ENCODE measurements around the gene NCAM1. TPM values are rescaled to one million over a fixed set of nuclear protein-coding genes. Genes with fewer than 3 reads are reported as not detected.

NCAM1 gene
- total RNA-seq, 2 experiments from 2014 or later: 0.72 to 1.0 TPM

- POLR2A ChIA-PET: no interaction called here
- Mint-ChIP-seq H3K4me3 (no peak overlapping the region), H3K9me3 (no peaks in the 10 kb centered on the region), H3K36me3 (no peaks in the 10 kb centered on the region), H3K27ac (no peak overlapping the region), H3K27me3 (peaks cover 13% of the 10 kb centered on the region), H3K4me1 (no peaks in the 10 kb centered on the region)
- DNase-seq (no peak), ATAC-seq (ENCODE audit: low read depth) (no peak)
Observed at GRCh38 chr11:113174882-113175281, 213.7 kb downstream of the NCAM1 start.

GRCh38 chr11:113176599-113177360, 215.6 kb downstream of the NCAM1 start:
- H3K9me3 Mint-ChIP-seq: no peaks in the 10 kb centered on the region
- no peak overlapping the region for H3K27ac Mint-ChIP-seq
- DNase-seq: no peak
- H3K4me1 Mint-ChIP-seq: no peaks in the 10 kb centered on the region
- H3K36me3 Mint-ChIP-seq: no peaks in the 10 kb centered on the region
- no peak for ATAC-seq (ENCODE audit: low read depth)
- POLR2A ChIA-PET: no interaction called here
- H3K4me3 Mint-ChIP-seq: no peak overlapping the region
- peaks cover 13% of the 10 kb centered on the region for H3K27me3 Mint-ChIP-seq

GRCh38 chr11:113177671-113178070, 216.5 kb downstream of the NCAM1 start:
- Mint-ChIP-seq H3K27me3 (peaks cover 13% of the 10 kb centered on the region), H3K27ac (no peak overlapping the region), H3K36me3 (no peaks in the 10 kb centered on the region), H3K9me3 (no peaks in the 10 kb centered on the region), H3K4me1 (no peaks in the 10 kb centered on the region), H3K4me3 (no peak overlapping the region)
- ATAC-seq (ENCODE audit: low read depth) (no peak), DNase-seq (no peak)
- POLR2A ChIA-PET: no interaction called here

- no peaks in the 10 kb centered on the region for H3K4me1 Mint-ChIP-seq
- no peak overlapping the region for H3K27ac Mint-ChIP-seq
- no peaks in the 10 kb centered on the region for H3K36me3 Mint-ChIP-seq
- no peak for ATAC-seq (ENCODE audit: low read depth)
- no peak overlapping the region for H3K4me3 Mint-ChIP-seq
- H3K27me3 Mint-ChIP-seq: peaks cover 11% of the 10 kb centered on the region
- DNase-seq: no peak
- no peaks in the 10 kb centered on the region for H3K9me3 Mint-ChIP-seq
- POLR2A ChIA-PET: no interaction called here
Observed at GRCh38 chr11:113178381-113179070, 217.3 kb downstream of the NCAM1 start.

DNA sequence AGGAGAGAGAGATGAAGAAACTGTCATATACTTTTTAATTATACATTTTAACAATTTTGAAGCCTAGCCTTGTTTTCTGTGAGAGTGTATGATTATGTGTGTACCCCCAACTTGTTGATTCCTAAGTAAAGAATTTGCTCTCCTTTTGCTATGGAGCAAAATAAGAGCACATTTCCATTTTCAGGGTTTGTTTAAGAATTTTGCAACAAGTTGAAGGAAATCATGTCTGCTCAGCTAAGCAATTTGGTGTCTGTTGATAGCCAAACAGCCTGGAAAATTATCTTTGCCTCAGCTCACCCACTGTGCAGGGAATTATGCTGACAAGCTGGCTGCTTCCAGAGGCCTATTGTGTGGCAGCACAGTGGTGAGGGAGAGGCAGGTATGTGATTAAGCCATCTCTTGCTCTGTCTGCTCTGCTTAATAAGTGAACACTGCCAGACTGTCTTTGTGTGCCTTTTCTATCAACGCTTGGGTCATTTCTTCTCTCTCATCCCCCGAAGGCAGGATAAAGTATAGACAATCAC, 218.0 kb downstream of the NCAM1 start:
- no peak overlapping the region for H3K27ac Mint-ChIP-seq
- H3K36me3 Mint-ChIP-seq: no peaks in the 10 kb centered on the region
- POLR2A ChIA-PET: no interaction called here
- no peak for DNase-seq
- no peaks in the 10 kb centered on the region for H3K4me1 Mint-ChIP-seq
- H3K27me3 Mint-ChIP-seq: peaks cover 11% of the 10 kb centered on the region
- no peak overlapping the region for H3K4me3 Mint-ChIP-seq
- H3K9me3 Mint-ChIP-seq: no peaks in the 10 kb centered on the region
- ATAC-seq (ENCODE audit: low read depth): no peak

DNA sequence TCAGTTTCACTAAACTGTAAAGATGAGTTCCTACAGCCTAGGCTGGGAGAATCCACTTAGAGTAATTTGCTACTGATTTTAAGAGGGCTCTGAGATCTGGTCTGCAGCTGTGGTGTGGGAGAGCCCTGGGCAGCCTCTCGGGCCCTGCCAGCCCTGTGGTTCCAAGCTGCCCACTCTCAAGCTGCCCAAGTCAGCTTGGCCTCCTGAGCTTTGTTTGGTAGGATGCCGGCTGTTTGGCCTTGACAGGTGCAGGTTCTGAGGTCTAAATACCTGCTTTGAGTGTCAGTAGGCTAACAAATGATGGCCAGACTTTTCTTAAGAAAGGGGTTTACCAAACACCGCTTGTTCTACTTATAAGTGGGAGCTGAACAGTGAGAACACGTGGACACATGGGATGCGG, 219.9 kb downstream of the NCAM1 start:
- Mint-ChIP-seq H3K4me1 (no peaks in the 10 kb centered on the region), H3K27me3 (peaks cover 2% of the 10 kb centered on the region), H3K4me3 (no peak overlapping the region), H3K9me3 (no peaks in the 10 kb centered on the region), H3K27ac (no peak overlapping the region), H3K36me3 (no peaks in the 10 kb centered on the region)
- ATAC-seq (ENCODE audit: low read depth) (no peak), DNase-seq (no peak)
- POLR2A ChIA-PET: no interaction called here

- ATAC-seq (ENCODE audit: low read depth) (no peak), DNase-seq (no peak)
- POLR2A ChIA-PET: no interaction called here
- Mint-ChIP-seq H3K4me1 (no peaks in the 10 kb centered on the region), H3K36me3 (no peaks in the 10 kb centered on the region), H3K9me3 (no peaks in the 10 kb centered on the region), H3K27ac (no peak overlapping the region), H3K4me3 (no peak overlapping the region), H3K27me3 (peaks cover 2% of the 10 kb centered on the region)
Observed at GRCh38 chr11:113182288-113182687, 221.1 kb downstream of the NCAM1 start.

DNA sequence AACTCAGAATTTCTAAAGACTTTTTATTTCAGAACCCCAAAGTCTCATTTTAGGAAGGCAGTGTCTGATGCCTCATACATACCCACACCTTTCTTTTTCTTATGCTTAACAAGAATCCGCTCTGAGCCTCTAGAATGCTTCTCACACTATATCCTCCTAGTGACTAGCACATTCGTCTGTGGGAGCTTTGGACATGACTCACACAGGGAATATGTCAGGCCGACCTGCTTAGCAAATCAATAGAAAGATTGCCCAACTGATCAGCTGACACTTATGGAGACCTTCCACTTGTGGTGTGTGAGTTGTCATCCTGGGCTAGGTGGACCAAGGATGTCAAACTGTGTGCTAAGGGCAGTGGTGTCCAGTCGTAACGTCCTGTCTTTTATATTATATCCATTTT, 223.3 kb downstream of the NCAM1 start:
- no peaks in the 10 kb centered on the region for H3K9me3 Mint-ChIP-seq
- POLR2A ChIA-PET: no interaction called here
- H3K4me3 Mint-ChIP-seq: no peak overlapping the region
- no peak overlapping the region for H3K27ac Mint-ChIP-seq
- no peak for DNase-seq
- no peaks in the 10 kb centered on the region for H3K4me1 Mint-ChIP-seq
- H3K27me3 Mint-ChIP-seq: peaks cover 7% of the 10 kb centered on the region
- ATAC-seq (ENCODE audit: low read depth): no peak
- H3K36me3 Mint-ChIP-seq: no peaks in the 10 kb centered on the region

DNA sequence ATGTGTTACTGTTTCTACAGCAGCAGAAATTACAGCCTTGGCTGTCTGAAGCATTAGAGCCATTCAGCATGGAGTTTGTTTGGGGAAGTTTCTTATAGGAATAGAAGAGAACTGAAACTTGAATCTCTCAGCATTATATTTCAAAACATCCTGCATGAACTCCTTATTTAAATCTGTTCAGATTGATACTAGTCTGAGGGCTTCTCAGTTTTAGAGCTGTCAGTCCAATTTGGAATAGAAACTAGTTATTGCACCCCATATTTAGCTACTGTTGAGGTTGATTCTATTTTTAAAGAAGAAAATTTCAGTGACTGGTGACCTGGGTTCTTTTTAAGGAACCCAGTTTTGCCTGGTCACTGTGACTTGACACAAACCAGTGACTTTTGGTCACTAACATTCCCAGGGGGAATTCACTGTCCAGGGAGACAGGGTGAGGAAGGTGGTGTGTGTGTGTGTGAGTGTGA, 227.2 kb downstream of the NCAM1 start:
- POLR2A ChIA-PET: no interaction called here
- Mint-ChIP-seq H3K27me3 (peaks cover 9% of the 10 kb centered on the region), H3K4me3 (no peak overlapping the region), H3K4me1 (no peaks in the 10 kb centered on the region), H3K9me3 (no peaks in the 10 kb centered on the region), H3K36me3 (no peaks in the 10 kb centered on the region), H3K27ac (no peak overlapping the region)
- DNase-seq (no peak), ATAC-seq (ENCODE audit: low read depth) (no peak)

DNA sequence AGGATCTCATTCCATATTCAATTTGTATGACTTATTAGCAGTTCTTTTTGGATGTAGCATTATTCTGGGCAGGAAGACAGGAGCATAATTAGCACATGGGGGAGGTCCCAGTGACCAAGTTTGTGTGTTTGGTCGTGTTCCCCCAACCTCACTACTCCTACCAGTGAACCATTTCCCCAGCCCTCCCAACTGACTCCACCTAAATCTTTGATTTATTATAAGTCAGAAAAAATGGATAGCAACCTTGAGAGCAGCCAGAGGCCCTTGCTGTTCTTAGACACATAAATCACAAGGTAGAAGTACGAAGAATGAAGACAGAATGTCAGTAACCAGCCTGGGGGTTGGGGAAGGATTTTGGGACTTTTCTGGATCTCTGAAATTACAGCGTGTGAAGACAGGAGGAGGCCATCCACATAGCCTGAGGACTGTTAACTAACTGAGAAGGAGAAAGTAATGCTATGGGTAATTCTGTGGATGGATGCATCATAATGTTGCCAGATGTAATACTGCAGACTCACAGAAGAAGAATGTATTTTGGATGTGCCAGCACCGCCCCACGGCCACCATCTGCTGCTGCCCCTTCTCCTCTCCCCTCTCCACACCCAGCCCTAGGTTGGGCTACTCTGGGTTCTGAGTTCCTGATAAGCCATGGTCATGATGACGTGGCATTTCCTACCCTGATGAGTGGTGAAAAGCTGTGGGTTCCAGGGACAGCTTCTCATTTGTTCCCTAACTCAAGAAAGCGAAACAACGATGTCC, 228.9 kb downstream of the NCAM1 start:
- H3K27me3 Mint-ChIP-seq: peaks cover 11% of the 10 kb centered on the region
- H3K9me3 Mint-ChIP-seq: no peaks in the 10 kb centered on the region
- no peak overlapping the region for H3K27ac Mint-ChIP-seq
- DNase-seq (no peak), ATAC-seq (ENCODE audit: low read depth) (no peak)
- H3K4me1 Mint-ChIP-seq: no peaks in the 10 kb centered on the region
- no peaks in the 10 kb centered on the region for H3K36me3 Mint-ChIP-seq
- POLR2A ChIA-PET: no interaction called here
- no peak overlapping the region for H3K4me3 Mint-ChIP-seq

GRCh38 chr11:113192121-113192925, 231.1 kb downstream of the NCAM1 start:
- no peaks in the 10 kb centered on the region for H3K4me1 Mint-ChIP-seq
- peaks cover 11% of the 10 kb centered on the region for H3K27me3 Mint-ChIP-seq
- no peak overlapping the region for H3K27ac Mint-ChIP-seq
- no peak overlapping the region for H3K4me3 Mint-ChIP-seq
- H3K9me3 Mint-ChIP-seq: no peaks in the 10 kb centered on the region
- ATAC-seq (ENCODE audit: low read depth) (no peak), DNase-seq (no peak)
- POLR2A ChIA-PET: interaction anchor here (0.6 kb wide), 1 partner anchor 605 kb away, joined by 3 read pairs; no protein-coding TSS in a partner anchor
- no peaks in the 10 kb centered on the region for H3K36me3 Mint-ChIP-seq

DNA sequence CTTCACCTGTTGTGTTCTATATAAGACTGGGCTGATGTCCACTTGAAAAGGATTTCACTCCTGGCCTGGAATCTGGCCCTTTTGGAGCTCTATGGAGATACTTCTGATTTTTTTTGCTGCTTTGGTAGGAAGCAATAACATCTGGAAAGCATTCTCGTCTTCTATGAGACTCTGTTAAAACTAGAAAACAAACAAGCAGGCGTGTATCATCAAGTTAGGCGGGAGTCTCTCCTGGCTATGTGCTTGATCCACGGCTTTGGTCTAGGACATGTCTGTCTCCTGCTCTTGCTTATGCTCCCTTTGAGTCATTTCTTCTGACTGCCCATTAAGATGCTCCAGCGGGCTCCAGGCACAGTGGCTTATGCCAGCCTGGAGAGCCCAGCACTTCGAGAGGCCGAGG, 231.8 kb downstream of the NCAM1 start:
- Mint-ChIP-seq H3K27ac (no peak overlapping the region), H3K4me3 (no peak overlapping the region), H3K27me3 (peaks cover 11% of the 10 kb centered on the region), H3K36me3 (no peaks in the 10 kb centered on the region), H3K4me1 (no peaks in the 10 kb centered on the region), H3K9me3 (no peaks in the 10 kb centered on the region)
- POLR2A ChIA-PET: no interaction called here
- DNase-seq (no peak), ATAC-seq (ENCODE audit: low read depth) (no peak)

DNA sequence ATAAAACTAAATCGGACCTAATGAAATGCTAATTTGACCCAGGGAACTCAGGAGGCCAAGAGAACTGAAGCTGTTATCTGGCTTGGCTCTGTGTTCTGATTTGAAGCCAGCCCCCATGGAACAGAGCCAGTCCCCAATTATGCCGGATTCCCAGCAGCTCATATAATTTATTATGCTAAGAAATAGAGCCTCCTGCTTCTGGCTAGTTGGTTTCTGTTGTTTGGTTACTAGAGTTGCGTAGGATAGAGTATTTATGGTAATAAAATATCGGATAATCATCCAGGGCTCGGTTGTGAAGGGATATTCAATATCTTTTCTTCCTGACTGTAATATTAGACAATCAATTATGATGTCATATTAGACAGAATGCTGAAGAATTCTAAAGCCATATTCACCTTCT, 232.7 kb downstream of the NCAM1 start:
- H3K9me3 Mint-ChIP-seq: no peaks in the 10 kb centered on the region
- no peak overlapping the region for H3K4me3 Mint-ChIP-seq
- POLR2A ChIA-PET: no interaction called here
- DNase-seq: no peak
- no peaks in the 10 kb centered on the region for H3K36me3 Mint-ChIP-seq
- H3K27ac Mint-ChIP-seq: no peak overlapping the region
- no peak for ATAC-seq (ENCODE audit: low read depth)
- no peaks in the 10 kb centered on the region for H3K4me1 Mint-ChIP-seq
- peaks cover 5% of the 10 kb centered on the region for H3K27me3 Mint-ChIP-seq

All from activated naive CD8-positive, alpha-beta T cell treated with anti-CD3 and anti-CD28 coated beads, Interleukin-2, amount 10 ng/mL, durations not matched to agents 7 days and 5 days (primary cell).